ENCODE results near the gene PSG3.
"Not testable (repeated sequence)": the region's sequence is repeated elsewhere in the genome, so short reads cannot be mapped to it uniquely, and the experiment has no call there.

GRCh38 chr19:42760954-42761923 is 21.0 kb upstream of the PSG3 start:
- TF ChIP-seq CTCF (IDR thresholded peaks at IDR 0.05 in 4 of 5, conservative IDR thresholded peaks at IDR 0.05 in 1 of 5); POLR2A (IDR thresholded peaks at IDR 0.05): not testable (repeated sequence)
